HG02798 (cell line): ENCODE measurements around the gene BLCAP.
"Not testable (repeated sequence)": the region's sequence is repeated elsewhere in the genome, so short reads cannot be mapped to it uniquely, and the experiment has no call there.

Experiments used
- ATAC-seq: cut with Tn5 transposase; IDR thresholded peaks from one replicate; pipeline ENCODE4 v1.9.1; 2021; ENCODE audit warnings: mild to moderate bottlenecking; ENCODE audit not compliant: unreplicated experiment, poor library complexity

The BLCAP gene

DNA sequence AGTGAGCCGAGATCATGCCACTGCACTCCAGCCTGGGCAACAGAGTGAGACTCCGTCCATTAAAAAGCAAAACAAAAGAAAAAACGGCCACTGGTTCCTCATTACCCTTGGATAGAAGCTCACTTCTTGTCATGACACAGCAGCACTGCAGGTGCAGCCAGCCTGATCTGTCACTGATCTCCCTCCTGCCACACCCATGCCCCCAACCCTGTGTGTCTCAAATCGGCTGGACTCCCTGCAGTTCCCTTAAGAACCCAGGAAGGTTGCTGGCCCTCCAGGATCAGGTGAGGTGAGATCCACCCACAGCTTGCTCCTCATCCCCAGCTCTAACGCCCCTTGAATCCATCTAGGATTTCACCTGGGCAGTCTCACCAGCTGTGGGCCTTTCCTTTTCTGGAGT, 32.9 kb downstream of the BLCAP start:
- ATAC-seq: no peak

DNA sequence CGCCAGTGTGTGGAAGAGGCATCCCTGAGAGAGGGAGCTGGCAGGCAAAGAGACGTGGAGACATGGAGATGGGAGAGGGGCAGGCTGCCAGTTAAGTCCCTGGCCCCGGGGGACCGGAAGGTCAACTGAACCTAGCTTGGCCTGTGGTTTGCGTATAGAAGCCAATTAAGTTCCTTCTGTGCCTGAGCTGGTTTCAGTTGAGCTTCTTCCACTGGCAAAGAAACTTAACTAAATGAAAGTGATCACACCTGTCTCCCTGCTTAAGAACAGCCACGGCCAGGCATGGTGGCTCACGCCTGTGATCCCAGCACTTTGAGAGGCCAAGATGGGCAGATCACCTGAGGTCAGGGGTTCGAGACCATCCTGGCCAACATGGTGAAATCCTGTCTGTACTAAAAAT, 33.4 kb downstream of the BLCAP start:
- no peak for ATAC-seq

DNA sequence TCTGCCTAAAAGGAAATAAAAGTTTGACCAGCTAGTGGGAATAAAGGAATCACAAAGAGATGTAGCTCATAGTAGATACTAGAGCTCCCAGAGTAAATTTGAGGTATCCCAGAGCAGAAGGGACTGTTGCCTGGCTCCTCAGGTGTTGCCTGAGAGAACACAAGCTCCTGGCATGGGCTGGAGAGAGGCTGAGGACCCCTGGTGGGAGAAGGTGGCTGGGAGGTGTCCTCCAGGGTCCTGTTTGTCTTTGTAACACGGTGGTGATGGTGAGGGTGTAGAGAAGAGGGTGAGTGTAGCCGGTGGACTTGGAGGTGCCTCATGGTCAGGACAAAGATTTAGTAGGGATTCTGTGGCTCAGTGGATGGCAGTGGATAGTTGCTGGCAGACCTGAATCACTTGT, 34.7 kb downstream of the BLCAP start:
- no peak for ATAC-seq

GRCh38 chr20:37492096-37492625, 35.5 kb downstream of the BLCAP start:
- ATAC-seq: no peak

- no peak for ATAC-seq
Measured at GRCh38 chr20:37490663-37491350, 36.9 kb downstream of the BLCAP start.

GRCh38 chr20:37486209-37486608, 41.5 kb downstream of the BLCAP start:
- ATAC-seq: not testable (repeated sequence)

GRCh38 chr20:37484331-37484730, 43.3 kb downstream of the BLCAP start:
- ATAC-seq: no peak

DNA sequence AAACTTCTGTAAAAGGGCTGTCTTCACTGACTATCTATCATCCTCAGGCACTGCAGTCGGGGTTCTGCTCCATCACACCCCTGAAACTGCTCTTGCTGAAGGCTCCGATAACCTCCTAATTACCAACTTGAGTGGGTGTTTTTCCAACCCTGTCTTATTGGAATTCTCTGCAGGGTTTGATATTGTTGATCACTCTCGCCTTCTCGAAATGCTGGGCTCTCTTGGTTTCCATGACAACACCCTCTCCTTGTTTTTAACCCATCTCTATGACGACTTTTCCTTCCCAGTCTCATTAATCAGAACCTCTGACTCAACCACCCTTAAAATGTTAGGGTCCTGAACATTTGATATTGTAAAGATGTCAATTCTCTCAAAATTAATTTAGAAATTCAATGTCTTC, 46.1 kb downstream of the BLCAP start:
- no peak for ATAC-seq

DNA sequence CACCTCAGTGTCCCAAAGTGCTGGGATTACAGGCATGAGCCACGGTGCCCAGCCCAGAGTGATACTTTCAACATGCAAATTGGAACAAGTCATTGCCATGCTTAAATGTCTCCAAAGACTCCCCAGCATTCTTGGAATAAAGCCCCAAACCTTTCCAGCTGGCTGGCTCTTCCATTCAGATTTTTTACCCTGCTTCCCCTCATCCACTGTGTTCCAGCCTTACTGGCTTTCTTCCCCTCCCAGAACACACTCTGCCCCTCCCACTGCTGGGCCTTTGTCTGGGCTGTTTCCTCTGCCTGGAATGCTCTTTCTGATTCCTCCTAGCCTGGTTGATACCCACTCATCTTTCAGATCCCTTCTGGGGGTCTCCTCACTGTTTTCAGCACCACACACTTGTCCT, 46.8 kb downstream of the BLCAP start:
- ATAC-seq: no peak

GRCh38 chr20:37479925-37480691, 47.6 kb downstream of the BLCAP start:
- ATAC-seq: no peak

DNA sequence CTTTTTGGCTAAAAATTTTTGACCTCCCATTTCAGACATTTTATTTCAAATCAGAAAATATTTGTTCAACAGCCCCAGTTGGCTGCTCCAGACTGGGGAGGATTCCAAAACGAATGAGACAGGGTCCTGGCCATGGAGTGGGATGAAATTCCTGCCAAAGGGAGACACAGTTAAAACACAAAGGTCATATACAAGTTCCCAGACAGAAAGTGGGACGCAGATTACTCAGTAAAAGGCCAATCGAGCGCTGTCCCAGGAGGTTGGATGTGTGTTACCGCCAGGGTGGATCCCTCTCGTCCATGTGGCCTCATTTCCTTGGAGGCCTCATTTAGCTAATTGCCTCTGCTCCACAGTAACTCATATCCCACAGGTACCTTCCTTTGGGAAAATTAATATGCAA, 48.4 kb downstream of the BLCAP start:
- ATAC-seq: no peak

GRCh38 chr20:37477041-37477440, 50.6 kb downstream of the BLCAP start:
- no peak for ATAC-seq

- ATAC-seq: no peak
Measured at GRCh38 chr20:37475252-37475651, 52.4 kb downstream of the BLCAP start.

- no peak for ATAC-seq
Measured at GRCh38 chr20:37474386-37474785, 53.3 kb downstream of the BLCAP start.

- no peak for ATAC-seq
Measured at GRCh38 chr20:37473249-37474000, 54.3 kb downstream of the BLCAP start.

GRCh38 chr20:37472435-37472834, 55.2 kb downstream of the BLCAP start:
- not testable (repeated sequence) for ATAC-seq

GRCh38 chr20:37471741-37472235, 55.9 kb downstream of the BLCAP start:
- ATAC-seq: no peak

- not testable (repeated sequence) for ATAC-seq
Measured at GRCh38 chr20:37470190-37470589, 57.5 kb downstream of the BLCAP start.

GRCh38 chr20:37469531-37469930, 58.1 kb downstream of the BLCAP start:
- ATAC-seq: no peak

DNA sequence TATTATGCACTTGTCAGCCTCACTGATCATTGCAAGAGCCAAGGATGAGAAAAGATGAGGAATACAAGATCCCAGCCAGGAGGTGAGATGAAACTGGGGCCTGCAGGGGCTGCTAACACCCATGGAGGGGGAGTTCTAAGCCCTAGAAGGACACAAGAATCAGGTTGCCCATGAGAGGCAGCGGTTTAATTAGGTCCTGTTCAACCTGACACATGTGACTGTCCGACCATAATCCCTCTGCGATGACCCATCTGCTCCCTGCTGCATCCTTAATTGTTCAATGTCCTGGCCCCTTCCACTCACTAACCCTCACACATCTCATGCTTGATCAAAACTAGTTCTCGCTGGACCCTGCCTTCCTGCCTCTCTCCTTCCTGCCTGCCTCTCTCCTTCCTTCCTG, 58.8 kb downstream of the BLCAP start:
- ATAC-seq: no peak
